Testis (tissue), 3 donors: ENCODE measurements around the gene PSMA7. TPM values are rescaled to one million over a fixed set of nuclear protein-coding genes. Genes with fewer than 3 reads are reported as not detected.

Source experiments
- DNase-seq: peaks from one replicate; pipeline ENCODE4 v3.0.0-alpha.2; 2019
- H3K27ac ChIP-seq, 2 donors: fragments of 200-600 bp; sonication (generic); one replicate each; pipeline ENCODE4 v1.5.1; 2019
- H3K27me3 ChIP-seq: fragments of 200-600 bp; sonication (generic); one replicate; pipeline ENCODE4 v1.5.1; 2019
- H3K36me3 ChIP-seq: fragments of 200-600 bp; sonication (generic); one replicate; pipeline ENCODE4 v1.5.1; 2017; ENCODE audit warnings: low read depth; ENCODE audit errors: missing control alignments
- H3K4me1 ChIP-seq: fragments of 200-600 bp; sonication (generic); one replicate; pipeline ENCODE4 v1.5.1; 2019
- H3K4me3 ChIP-seq, 2 donors: fragments of 200-600 bp; sonication (generic); one replicate each; pipeline ENCODE4 v1.5.1; 2017 to 2019
- H3K9me3 ChIP-seq: fragments of 200-600 bp; sonication (generic); one replicate; pipeline ENCODE4 v1.5.1; 2017
- POLR2A ChIP-seq: fragments of 450-650 bp; IDR thresholded peaks from one replicate; pipeline ENCODE4 v1.6.1; 2017; ENCODE audit warnings: antibody characterized with exemption, mild to moderate bottlenecking, moderate library complexity
- WGBS, 2 donors: methylation state at CpG; one replicate each; pipeline ENCODE4 v1.1.5; 2018; 5-methylcytosine and 5-hydroxymethylcytosine counted together
- intact Hi-C: fragments of 100-400 bp; cut with DNase I; formaldehyde crosslinking; loops from one replicate; pipeline ENCODE4 v1.15.1; 2023; ENCODE audit warnings: low total_unique reads
- polyA plus RNA-seq: library from polyadenylated mRNA; stranded (reverse); fragments of 350-450 nt; fragmentation: Illumina TruSeq; extraction: RNeasy Lipid Tissue Mini Kit (QIAGEN cat#74804); gene quantifications from one replicate; pipeline ENCODE4 v1.2.3, GENCODE V29; 2014; ENCODE audit warnings: low read depth, low replicate concordance; ENCODE audit not compliant: insufficient read depth
- total RNA-seq, 2 donors: library from RNA; depleted of rRNA; stranded (reverse); fragments of >200 nt; gene quantifications; one replicate each; pipeline ENCODE4 v1.2.3, GENCODE V29; 2016
- TF ChIP-seq, protein P1 (sequence below), 3 experiments: fragments of 450-650 bp in 2 of 3; fragments of 200-600 bp in 1 of 3; sonication (generic) in 1 of 3; IDR thresholded peaks; one replicate each; pipeline ENCODE4 v1.5.1; 2016 to 2019; ENCODE audit warnings: antibody characterized with exemption in 3 of 3, mild to moderate bottlenecking in 2 of 3, moderate library complexity in 1 of 3

PSMA7 gene
- total and polyA plus RNA-seq, 3 donors from 2014 or later, result 124 to 203 (median 146) TPM

DNA sequence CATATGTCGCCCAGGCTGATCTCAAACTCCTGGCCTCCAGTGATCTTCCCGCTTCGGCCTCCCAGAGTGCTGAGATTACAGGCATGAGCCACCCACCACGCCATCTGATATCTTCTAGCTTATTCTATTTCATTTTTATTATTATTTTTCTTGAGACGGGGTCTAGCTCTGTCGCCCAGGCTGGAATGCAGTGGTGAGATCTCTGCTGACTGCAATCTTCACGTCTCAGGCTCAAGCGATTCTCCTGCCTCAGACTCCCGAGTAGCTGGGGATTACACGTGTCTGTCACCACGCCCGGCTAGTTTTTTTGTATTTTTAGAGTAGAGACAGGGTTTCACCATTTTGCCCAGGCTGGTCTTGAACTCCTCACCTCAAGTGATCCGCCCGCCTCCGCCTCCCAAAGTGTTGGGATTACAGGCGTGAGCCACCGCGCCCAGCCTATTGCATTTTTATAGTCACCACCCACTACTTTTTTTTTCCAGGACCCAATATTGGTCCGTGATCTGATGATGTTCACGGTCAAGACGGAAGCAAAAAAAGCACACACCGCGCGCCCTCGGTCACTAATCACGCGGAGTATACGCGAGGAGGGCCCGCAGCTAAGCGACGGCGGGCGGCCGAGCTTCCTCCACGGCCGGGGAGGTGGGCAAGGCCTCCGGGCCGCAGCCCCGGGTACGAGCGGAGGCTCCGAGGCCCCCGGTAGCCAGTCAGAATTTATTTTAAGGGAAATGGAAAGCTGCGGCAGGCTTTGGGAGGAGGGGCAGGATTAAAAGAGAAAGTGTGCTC lies 22.0 kb downstream of the PSMA7 start:
- no peaks in the 10 kb centered on the region for H3K9me3 ChIP-seq
- peaks cover 15% of the 10 kb centered on the region for H3K4me1 ChIP-seq
- no peaks in the 10 kb centered on the region for H3K36me3 ChIP-seq
- DNase-seq, result peak; percentile 41
- TF ChIP-seq POLR2A, result no peak
- TF ChIP-seq, protein P1, sequence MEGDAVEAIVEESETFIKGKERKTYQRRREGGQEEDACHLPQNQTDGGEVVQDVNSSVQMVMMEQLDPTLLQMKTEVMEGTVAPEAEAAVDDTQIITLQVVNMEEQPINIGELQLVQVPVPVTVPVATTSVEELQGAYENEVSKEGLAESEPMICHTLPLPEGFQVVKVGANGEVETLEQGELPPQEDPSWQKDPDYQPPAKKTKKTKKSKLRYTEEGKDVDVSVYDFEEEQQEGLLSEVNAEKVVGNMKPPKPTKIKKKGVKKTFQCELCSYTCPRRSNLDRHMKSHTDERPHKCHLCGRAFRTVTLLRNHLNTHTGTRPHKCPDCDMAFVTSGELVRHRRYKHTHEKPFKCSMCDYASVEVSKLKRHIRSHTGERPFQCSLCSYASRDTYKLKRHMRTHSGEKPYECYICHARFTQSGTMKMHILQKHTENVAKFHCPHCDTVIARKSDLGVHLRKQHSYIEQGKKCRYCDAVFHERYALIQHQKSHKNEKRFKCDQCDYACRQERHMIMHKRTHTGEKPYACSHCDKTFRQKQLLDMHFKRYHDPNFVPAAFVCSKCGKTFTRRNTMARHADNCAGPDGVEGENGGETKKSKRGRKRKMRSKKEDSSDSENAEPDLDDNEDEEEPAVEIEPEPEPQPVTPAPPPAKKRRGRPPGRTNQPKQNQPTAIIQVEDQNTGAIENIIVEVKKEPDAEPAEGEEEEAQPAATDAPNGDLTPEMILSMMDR (IDR thresholded peaks at IDR 0.05), result no peak
- no peaks in the 10 kb centered on the region for H3K27me3 ChIP-seq
- peak overlapping the region; percentile 96 to 97 for H3K27ac ChIP-seq
- 14 to 16% methylated on average over 43 to 45 of the region's 45 CpGs for WGBS, 2 donors
- intact Hi-C loops, result loop anchor here (5.0 kb wide), 2 partner anchors 54 to 99 kb away; partner anchors contain the start of gene TAF4
- H3K4me3 ChIP-seq, result peak overlapping the region; percentile 83 to 90

DNA sequence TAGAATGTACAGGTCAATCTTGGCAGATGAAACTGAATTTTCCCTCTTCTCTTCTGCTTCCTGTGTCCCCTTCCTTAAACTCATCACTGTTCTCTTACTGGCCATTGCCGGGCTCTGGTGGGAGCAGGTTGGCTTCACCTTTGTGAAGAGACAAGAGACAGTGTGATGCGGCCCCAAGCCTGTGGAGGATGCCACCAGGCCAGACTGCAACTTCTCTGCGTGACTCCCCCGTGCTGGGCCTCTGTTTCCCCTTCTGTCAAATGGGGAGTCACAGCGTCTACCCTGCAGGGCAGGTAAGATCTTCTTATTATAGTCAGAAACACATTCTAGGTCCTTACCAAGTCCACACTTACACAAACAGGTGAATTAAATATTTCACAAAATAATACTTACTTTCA lies 22.8 kb downstream of the PSMA7 start:
- no peak overlapping the region for H3K4me3 ChIP-seq
- TF ChIP-seq, protein P1 (IDR thresholded peaks at IDR 0.05), result no peak
- no peak for TF ChIP-seq POLR2A
- intact Hi-C loops, result loop anchor here (5.0 kb wide), 2 partner anchors 53 to 98 kb away; partner anchors contain the start of gene TAF4
- no peaks in the 10 kb centered on the region for H3K36me3 ChIP-seq
- no peak overlapping the region for H3K27ac ChIP-seq
- H3K27me3 ChIP-seq, result no peaks in the 10 kb centered on the region
- H3K9me3 ChIP-seq, result no peaks in the 10 kb centered on the region
- H3K4me1 ChIP-seq, result peaks cover 15% of the 10 kb centered on the region
- no peak for DNase-seq
- WGBS, 2 donors, result 80 to 84% methylated on average over 5 of the region's 5 CpGs

DNA sequence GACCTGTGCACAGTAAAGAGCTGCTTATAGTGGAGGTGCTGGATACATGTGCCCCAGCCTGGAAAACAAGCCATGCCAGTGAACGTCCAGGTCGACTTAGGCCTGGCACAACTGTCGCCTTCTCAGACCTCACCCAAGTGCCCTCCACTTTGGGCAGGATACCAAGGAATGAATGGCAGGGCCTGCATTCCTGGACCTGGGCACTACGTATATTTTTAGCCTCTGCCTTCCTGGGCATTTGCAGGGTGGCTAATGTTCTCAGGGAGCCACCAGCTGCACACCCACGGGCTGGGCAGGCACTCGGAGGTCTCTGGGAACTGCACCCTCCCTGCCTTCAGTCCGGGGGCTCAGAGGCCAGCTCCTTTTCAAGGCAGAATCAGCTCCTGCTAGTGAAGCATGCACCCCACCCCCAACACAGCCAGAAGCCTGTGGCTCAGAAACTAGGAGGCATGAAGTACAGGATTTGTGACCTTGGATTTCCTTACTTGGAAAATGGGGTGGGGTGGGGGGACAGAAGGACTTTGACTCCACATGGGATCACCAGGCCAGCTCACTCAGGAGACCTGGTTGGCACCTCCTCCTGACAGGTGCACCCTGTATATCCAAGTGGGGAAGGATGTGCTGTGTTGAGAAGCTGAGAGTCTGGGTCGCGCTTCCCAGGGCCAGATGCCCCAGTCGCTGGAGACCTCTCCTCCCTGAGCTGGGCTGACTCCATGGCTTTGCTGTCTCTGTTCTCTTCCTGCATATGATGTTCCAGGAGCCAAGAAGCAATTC lies 23.4 kb downstream of the PSMA7 start:
- 58 to 89% methylated on average over 4 to 10 of the region's 10 CpGs for WGBS, 2 donors
- Histone ChIP-seq H3K27ac (no peak overlapping the region), H3K27me3 (no peaks in the 10 kb centered on the region), H3K9me3 (no peaks in the 10 kb centered on the region), H3K4me1 (peaks cover 15% of the 10 kb centered on the region), H3K36me3 (no peaks in the 10 kb centered on the region), H3K4me3 (no peak overlapping the region)
- intact Hi-C loops, result loop anchor here (5.0 kb wide), 2 partner anchors 52 to 97 kb away; partner anchors contain the start of gene TAF4
- peak; percentile 26 for DNase-seq
- TF ChIP-seq, protein P1 (IDR thresholded peaks at IDR 0.05), result no peak
- no peak for TF ChIP-seq POLR2A

DNA sequence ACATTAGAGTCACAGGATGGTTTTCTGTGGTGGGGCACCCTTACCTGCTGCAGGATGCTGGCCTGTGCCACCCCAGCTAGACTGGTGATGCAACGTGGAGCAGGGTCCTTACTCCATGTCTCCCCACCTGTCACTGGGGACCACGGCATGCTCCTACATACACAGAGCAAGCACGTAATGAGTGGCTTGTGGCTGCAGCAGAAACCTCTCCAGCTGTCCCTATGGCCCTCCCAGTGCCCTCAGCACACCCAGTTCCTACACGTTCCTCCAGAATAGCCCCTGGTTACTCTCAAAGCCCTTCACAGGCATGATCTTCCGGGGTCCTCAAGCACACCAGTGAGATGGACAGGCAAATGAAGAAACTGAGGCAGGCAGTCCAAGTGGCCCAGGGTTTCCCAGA lies 24.1 kb downstream of the PSMA7 start:
- TF ChIP-seq, protein P1 (IDR thresholded peaks at IDR 0.05), result no peak
- no peak for TF ChIP-seq POLR2A
- H3K27me3 ChIP-seq, result no peaks in the 10 kb centered on the region
- H3K27ac ChIP-seq, result no peak overlapping the region
- peaks cover 14% of the 10 kb centered on the region for H3K4me1 ChIP-seq
- DNase-seq, result no peak
- no peaks in the 10 kb centered on the region for H3K9me3 ChIP-seq
- H3K36me3 ChIP-seq, result no peaks in the 10 kb centered on the region
- no peak overlapping the region for H3K4me3 ChIP-seq
- 78 to 88% methylated on average over 5 of the region's 5 CpGs for WGBS, 2 donors
- intact Hi-C loops, result no loop called here
